Endothelial cell (in vitro differentiated cells): ENCODE data around the gene REXO5. TPM values are rescaled to one million over a fixed set of nuclear protein-coding genes. Genes with fewer than 3 reads are reported as not detected.

Experiments
- DNase-seq: peaks from one replicate; pipeline ENCODE4 v3.0.0; 2021; ENCODE audit warnings: low spot score
- H3K27ac Mint-ChIP-seq: one replicate; pipeline ENCODE4 v1.8.0; 2021; ENCODE audit warnings: mixed read lengths, inconsistent platforms; ENCODE audit not compliant: unreplicated experiment
- H3K27me3 Mint-ChIP-seq: one replicate; pipeline ENCODE4 v1.8.0; 2021; ENCODE audit warnings: mild to moderate bottlenecking, moderate library complexity, mixed read lengths, inconsistent platforms; ENCODE audit not compliant: unreplicated experiment
- H3K36me3 Mint-ChIP-seq: one replicate; pipeline ENCODE4 v1.8.0; 2021; ENCODE audit warnings: mild to moderate bottlenecking, low read depth, mixed read lengths, inconsistent platforms; ENCODE audit not compliant: unreplicated experiment
- H3K4me1 Mint-ChIP-seq: one replicate; pipeline ENCODE4 v1.8.0; 2021; ENCODE audit warnings: mild to moderate bottlenecking, mixed read lengths, inconsistent platforms; ENCODE audit not compliant: unreplicated experiment
- H3K4me3 Mint-ChIP-seq: one replicate; pipeline ENCODE4 v1.8.0; 2021; ENCODE audit warnings: mild to moderate bottlenecking, mixed read lengths, inconsistent platforms; ENCODE audit not compliant: unreplicated experiment
- H3K9me3 Mint-ChIP-seq: one replicate; pipeline ENCODE4 v1.8.0; 2021; ENCODE audit warnings: mixed read lengths, inconsistent platforms; ENCODE audit not compliant: unreplicated experiment
- total RNA-seq: library from RNA; stranded (reverse); fragmentation: NEBNext Ultra II Directional; extraction: Animal tissue kit (Norgen Biotek cat#: 25700); gene quantifications from one replicate; pipeline ENCODE4 v1.2.1, GENCODE V29; 2021; ENCODE audit not compliant: unreplicated experiment
- TF ChIP-seq, protein P1 (sequence below): fragments of 200-600 bp; sonication (generic); IDR thresholded peaks from one replicate; pipeline ENCODE4 v1.5.0; 2021; ENCODE audit warnings: antibody characterized with exemption; ENCODE audit not compliant: unreplicated experiment

The REXO5 gene
- total RNA-seq, 1 donor from 2014 or later: 2.4 TPM

DNA sequence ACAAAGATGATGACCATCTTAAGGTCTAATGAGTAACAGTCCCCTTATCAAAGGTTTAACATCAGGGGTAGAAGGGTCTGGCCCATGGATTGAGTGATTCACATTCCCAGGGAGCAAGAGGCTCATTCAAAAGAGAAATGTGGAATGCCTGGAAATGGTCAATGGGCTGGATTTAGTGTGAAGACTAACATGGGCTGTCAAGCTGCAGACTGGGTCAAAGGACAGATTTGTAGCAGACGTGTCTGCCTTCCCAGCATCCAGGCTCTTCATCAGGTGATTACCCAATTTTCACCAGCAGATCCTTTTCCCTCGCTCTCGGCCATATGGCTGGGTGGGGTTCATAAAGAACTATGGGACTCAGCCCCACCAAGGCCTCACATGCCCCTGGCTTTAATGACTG is 67.0 kb downstream of the REXO5 start:
- no peaks in the 10 kb centered on the region for H3K9me3 Mint-ChIP-seq
- H3K4me1 Mint-ChIP-seq: peaks cover 47% of the 10 kb centered on the region
- DNase-seq: no peak
- no peak overlapping the region for H3K4me3 Mint-ChIP-seq
- peaks cover 3% of the 10 kb centered on the region for H3K27me3 Mint-ChIP-seq
- H3K27ac Mint-ChIP-seq: no peak overlapping the region
- TF ChIP-seq, protein P1, sequence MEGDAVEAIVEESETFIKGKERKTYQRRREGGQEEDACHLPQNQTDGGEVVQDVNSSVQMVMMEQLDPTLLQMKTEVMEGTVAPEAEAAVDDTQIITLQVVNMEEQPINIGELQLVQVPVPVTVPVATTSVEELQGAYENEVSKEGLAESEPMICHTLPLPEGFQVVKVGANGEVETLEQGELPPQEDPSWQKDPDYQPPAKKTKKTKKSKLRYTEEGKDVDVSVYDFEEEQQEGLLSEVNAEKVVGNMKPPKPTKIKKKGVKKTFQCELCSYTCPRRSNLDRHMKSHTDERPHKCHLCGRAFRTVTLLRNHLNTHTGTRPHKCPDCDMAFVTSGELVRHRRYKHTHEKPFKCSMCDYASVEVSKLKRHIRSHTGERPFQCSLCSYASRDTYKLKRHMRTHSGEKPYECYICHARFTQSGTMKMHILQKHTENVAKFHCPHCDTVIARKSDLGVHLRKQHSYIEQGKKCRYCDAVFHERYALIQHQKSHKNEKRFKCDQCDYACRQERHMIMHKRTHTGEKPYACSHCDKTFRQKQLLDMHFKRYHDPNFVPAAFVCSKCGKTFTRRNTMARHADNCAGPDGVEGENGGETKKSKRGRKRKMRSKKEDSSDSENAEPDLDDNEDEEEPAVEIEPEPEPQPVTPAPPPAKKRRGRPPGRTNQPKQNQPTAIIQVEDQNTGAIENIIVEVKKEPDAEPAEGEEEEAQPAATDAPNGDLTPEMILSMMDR: no peak
- no peaks in the 10 kb centered on the region for H3K36me3 Mint-ChIP-seq

DNA sequence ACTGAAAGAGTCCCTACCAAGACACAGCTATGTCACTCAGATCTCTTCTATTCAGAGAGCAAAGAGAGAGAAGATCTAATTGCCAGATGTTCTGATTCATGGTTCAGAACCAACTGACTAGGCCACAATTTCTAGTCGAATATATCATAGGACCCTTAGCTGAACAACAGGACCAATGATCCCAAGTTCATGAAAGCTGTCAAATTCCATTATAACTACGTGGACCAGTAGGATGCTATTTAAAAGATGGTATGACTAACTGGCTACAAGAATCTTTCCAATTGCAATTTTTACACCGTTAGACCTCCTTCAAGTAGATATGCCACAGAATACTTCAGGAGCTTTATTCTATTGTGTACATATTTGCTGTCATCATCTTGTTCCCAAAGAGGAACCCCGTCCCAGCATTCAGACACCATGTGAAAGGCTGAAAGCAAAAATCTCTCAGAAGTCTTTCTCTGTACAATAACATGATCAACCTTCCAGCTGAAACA is 67.8 kb downstream of the REXO5 start:
- no peak for DNase-seq
- Mint-ChIP-seq H3K36me3 (no peaks in the 10 kb centered on the region), H3K4me3 (no peak overlapping the region), H3K27ac (no peak overlapping the region), H3K9me3 (no peaks in the 10 kb centered on the region), H3K4me1 (peaks cover 44% of the 10 kb centered on the region), H3K27me3 (peaks cover 3% of the 10 kb centered on the region)
- TF ChIP-seq, protein P1: no peak

GRCh38 chr16:20875355-20875650 is 69.0 kb downstream of the REXO5 start:
- Mint-ChIP-seq H3K4me3 (no peak overlapping the region), H3K9me3 (no peaks in the 10 kb centered on the region), H3K27me3 (no peaks in the 10 kb centered on the region), H3K36me3 (no peaks in the 10 kb centered on the region), H3K4me1 (peaks cover 38% of the 10 kb centered on the region), H3K27ac (no peak overlapping the region)
- DNase-seq: no peak
- TF ChIP-seq, protein P1: no peak

- Mint-ChIP-seq H3K27me3 (no peaks in the 10 kb centered on the region), H3K4me1 (peaks cover 18% of the 10 kb centered on the region), H3K9me3 (no peaks in the 10 kb centered on the region), H3K27ac (no peak overlapping the region), H3K36me3 (no peaks in the 10 kb centered on the region), H3K4me3 (no peak overlapping the region)
- DNase-seq: no peak
- TF ChIP-seq, protein P1: no peak
Measured at GRCh38 chr16:20878682-20879147, 72.4 kb downstream of the REXO5 start.

DNA sequence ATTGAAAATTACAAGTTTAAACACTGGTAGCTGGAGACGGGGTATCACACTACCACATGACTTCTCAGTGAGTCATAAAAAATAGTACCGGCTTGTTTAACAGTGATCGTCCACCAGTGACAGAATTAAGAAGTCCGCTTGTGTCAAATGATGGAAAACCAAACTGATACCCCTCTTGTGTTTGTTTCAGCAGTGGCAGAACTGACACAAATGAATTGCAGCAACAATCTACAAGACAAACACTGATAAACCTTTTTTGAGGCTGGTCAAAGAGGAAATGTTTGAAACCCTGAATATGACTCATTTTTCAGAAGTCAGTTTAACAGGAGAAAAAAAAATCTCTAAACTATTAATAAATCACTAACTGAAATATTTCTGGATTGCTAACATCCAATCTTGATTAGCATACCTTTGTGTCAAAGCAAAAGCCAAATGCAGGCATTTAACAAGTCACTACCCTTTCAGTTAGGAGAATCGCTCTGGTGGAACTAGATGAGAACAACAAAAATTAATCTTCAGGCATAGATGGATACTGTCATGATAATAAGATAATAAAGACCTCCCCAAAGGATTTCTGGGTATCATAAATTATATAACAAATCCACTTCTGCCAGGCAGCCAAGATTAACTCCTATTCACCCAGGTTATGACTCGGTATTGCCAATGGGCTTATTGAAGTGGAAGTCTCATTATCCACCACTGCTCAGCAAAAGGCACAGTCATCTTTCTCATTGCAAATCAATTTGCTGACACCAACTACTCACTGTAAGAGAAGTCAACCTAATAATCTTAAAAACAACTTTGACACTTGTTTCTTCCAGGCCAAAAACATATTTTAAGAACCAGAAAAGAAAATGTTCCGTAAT is 73.1 kb downstream of the REXO5 start:
- H3K36me3 Mint-ChIP-seq: no peaks in the 10 kb centered on the region
- no peaks in the 10 kb centered on the region for H3K27me3 Mint-ChIP-seq
- H3K4me3 Mint-ChIP-seq: no peak overlapping the region
- no peaks in the 10 kb centered on the region for H3K9me3 Mint-ChIP-seq
- DNase-seq: no peak
- no peak overlapping the region for H3K27ac Mint-ChIP-seq
- H3K4me1 Mint-ChIP-seq: peaks cover 12% of the 10 kb centered on the region
- TF ChIP-seq, protein P1: no peak
